Pancreas (tissue), 10 donors: ENCODE measurements around the gene SAMSN1. TPM values are rescaled to one million over a fixed set of nuclear protein-coding genes. Genes with fewer than 3 reads are reported as not detected.

Experiments
- ATAC-seq, 4 donors: fragments of 200-7000 bp; cut with Tn5 transposase; one replicate each; pipeline versions ENCODE4 v1.8.0 to v1.9.1; 2020; ENCODE audit warnings: mild to moderate bottlenecking in 4 of 4, moderate library complexity in 4 of 4
- DNase-seq, 6 donors: peaks; one replicate each; pipeline ENCODE4 v3.0.0-alpha.2; 2020
- FAIRE-seq: peaks from 2 replicates; lab custom pipeline; 2012; peaks lifted over from hg19 to GRCh38; lab: Jason Lieb, UNC
- H3K27ac ChIP-seq, 4 donors: fragments of 200-600 bp; sonication (generic); 1 replicate in 3 of 4; 2 replicates in 1 of 4; pipeline versions ENCODE4 v1.5.0 to v1.8.0; 2020
- H3K27me3 ChIP-seq, 4 donors: fragments of 200-600 bp; one replicate each; pipeline ENCODE4 v1.8.0; 2021
- H3K36me3 ChIP-seq, 3 donors: fragments of 200-600 bp; sonication (generic) in 1 of 3; one replicate each; pipeline versions ENCODE4 v1.5.0 to v1.8.0; 2020 to 2021
- H3K4me1 ChIP-seq, 3 donors: fragments of 200-600 bp; one replicate each; pipeline ENCODE4 v1.8.0; 2021
- H3K4me3 ChIP-seq, 4 donors: fragments of 200-600 bp; sonication (generic) in 2 of 4; one replicate each; pipeline versions ENCODE4 v1.5.0 to v1.8.0; 2020 to 2021
- H3K9me3 ChIP-seq, 4 donors: fragments of 200-600 bp; one replicate each; pipeline ENCODE4 v1.8.0; 2021
- WGBS, 2 donors: extraction: QIAGEN DNeasy Blood & Tissue Kit; methylation state at CpG; one replicate each; pipeline ENCODE4 v1.1.7; 2013; 5-methylcytosine and 5-hydroxymethylcytosine counted together
- intact Hi-C, 3 donors: fragments of 100-400 bp; cut with DNase I; formaldehyde crosslinking; loops; one replicate each; pipeline versions ENCODE4 v1.11.1 to v1.14.2; 2022
- polyA plus RNA-seq, 2 donors: library from polyadenylated mRNA; stranded (reverse); fragments of 200-250 nt; gene quantifications; one replicate each; pipeline ENCODE4 v1.2.3, GENCODE V29; 2013
- total RNA-seq, 6 donors: library from RNA; stranded (reverse); fragmentation: NEBNext Ultra II Directional in 4 of 6; extraction: Animal tissue kit (Norgen Biotek cat#: 25700) in 4 of 6; gene quantifications; one replicate each; pipeline versions ENCODE4 v1.2.1 to v1.2.4, GENCODE V29; 2021 to 2023
- TF ChIP-seq, protein P1 (sequence below), 4 donors: fragments of 200-600 bp; sonication (generic) in 3 of 4; IDR thresholded peaks; one replicate each; pipeline versions ENCODE4 v1.5.0 to v1.8.0; 2021; ENCODE audit warnings: antibody characterized with exemption in 4 of 4
- donor health status: healthy with polysubstance abuse.
- donor health status: DM: no; HTN: no; CAD: no; lungs with moderate emphysema.
- donor health status: DM: no; HTN: no; CAD: no.
- donor health status: control.
- donor health status: control.
- donor health status: Bipolar disorder and iron deficiency.
- donor health status: DM: yes; HTN: yes; CAD: no.
- donor health status: DM: no; HTN: no; CAD: no.
- donor health status: DM: no; HTN: no; CAD: no.
- donor health status: DM: yes; HTN: yes; CAD: no.

The SAMSN1 gene
- total and polyA plus RNA-seq, 8 donors = 0.12 to 5.0 (median 1.1) TPM

DNA sequence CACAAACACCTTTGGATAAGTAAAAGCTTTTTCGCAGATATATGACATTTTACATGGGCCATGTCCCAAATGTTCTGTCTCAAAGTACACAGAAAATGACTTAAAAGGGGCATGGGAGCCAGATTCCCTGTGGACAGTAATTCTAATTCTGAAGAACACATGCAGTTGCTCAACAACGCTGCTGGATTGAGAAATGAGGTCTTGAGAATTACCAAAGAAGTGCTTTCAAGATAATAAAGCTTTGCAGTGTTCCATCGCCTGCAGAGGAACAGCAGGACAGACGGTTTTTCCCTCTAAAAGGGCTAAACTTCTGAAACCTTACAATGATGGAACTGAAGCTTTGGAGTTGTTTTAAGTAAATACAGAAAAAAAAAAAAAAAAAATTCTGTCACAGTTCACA lies 107.9 kb downstream of the SAMSN1 start:
- no peaks in the 10 kb centered on the region for H3K36me3 ChIP-seq
- intact Hi-C loops = no loop called here
- H3K4me1 ChIP-seq = no peaks in the 10 kb centered on the region
- no peaks in the 10 kb centered on the region for H3K9me3 ChIP-seq
- H3K4me3 ChIP-seq = no peak overlapping the region
- no peak for DNase-seq
- no peak for FAIRE-seq
- H3K27me3 ChIP-seq = no peaks in the 10 kb centered on the region
- TF ChIP-seq, protein P1, sequence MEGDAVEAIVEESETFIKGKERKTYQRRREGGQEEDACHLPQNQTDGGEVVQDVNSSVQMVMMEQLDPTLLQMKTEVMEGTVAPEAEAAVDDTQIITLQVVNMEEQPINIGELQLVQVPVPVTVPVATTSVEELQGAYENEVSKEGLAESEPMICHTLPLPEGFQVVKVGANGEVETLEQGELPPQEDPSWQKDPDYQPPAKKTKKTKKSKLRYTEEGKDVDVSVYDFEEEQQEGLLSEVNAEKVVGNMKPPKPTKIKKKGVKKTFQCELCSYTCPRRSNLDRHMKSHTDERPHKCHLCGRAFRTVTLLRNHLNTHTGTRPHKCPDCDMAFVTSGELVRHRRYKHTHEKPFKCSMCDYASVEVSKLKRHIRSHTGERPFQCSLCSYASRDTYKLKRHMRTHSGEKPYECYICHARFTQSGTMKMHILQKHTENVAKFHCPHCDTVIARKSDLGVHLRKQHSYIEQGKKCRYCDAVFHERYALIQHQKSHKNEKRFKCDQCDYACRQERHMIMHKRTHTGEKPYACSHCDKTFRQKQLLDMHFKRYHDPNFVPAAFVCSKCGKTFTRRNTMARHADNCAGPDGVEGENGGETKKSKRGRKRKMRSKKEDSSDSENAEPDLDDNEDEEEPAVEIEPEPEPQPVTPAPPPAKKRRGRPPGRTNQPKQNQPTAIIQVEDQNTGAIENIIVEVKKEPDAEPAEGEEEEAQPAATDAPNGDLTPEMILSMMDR (IDR thresholded peaks at IDR 0.05) = no peak
- no peak for ATAC-seq
- 51 to 65% methylated on average over 4 of the region's 4 CpGs for WGBS, 2 donors
- H3K27ac ChIP-seq = no peak overlapping the region

DNA sequence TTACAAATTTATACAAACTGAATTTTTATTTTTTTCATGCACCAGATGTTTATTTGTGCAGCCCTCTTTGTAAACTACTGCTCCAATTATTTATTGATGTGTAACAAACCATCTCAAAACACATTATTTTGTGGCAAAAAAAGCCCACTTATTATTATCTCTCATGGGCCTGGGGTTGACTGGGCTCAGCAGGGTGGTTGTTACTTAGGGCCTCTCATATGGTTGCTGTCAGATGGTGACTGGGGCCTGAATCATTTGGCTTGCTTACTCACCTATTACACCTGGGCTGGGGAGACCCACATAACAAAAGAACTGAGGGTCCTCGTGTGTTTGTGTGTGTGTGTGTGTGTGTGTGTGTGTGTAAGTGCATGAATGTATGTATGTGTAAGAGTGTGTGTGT lies 110.7 kb downstream of the SAMSN1 start:
- 27 to 51% methylated on average over 1 of the region's 1 CpG for WGBS, 2 donors
- FAIRE-seq = no peak
- H3K4me3 ChIP-seq = no peak overlapping the region
- TF ChIP-seq, protein P1 (IDR thresholded peaks at IDR 0.05) = no peak
- no peaks in the 10 kb centered on the region for H3K9me3 ChIP-seq
- no peaks in the 10 kb centered on the region for H3K36me3 ChIP-seq
- H3K27ac ChIP-seq = no peak overlapping the region
- H3K4me1 ChIP-seq = no peaks in the 10 kb centered on the region
- no peak for ATAC-seq
- H3K27me3 ChIP-seq = no peaks in the 10 kb centered on the region
- intact Hi-C loops = no loop called here
- no peak for DNase-seq

Other genes with a start within 250 kb of the SAMSN1 start
- 10 to 100 TPM in 4 of 6 donors, 1 to 10 TPM in 2; 7.0 to 22.7 (median 14.0) TPM for gene HSPA13, start 163.2 kb downstream of the SAMSN1 start, total RNA-seq
- 10 to 100 TPM in 1 of 2 donors, 1 to 10 TPM in 1; 3.1 to 14.2 TPM for gene HSPA13, start 163.2 kb downstream of the SAMSN1 start, polyA plus RNA-seq